Fibroblast of lung (primary cell): ENCODE results near the gene ZNF341. TPM values are rescaled to one million over a fixed set of nuclear protein-coding genes. Genes with fewer than 3 reads are reported as not detected.

ENCODE experiments used
- DNase-seq, 2 donors: peaks; one replicate each; pipeline versions ENCODE4 v3.0.0 to v3.0.0-alpha.2; 2010; ENCODE audit warnings: low read depth in 2 of 2
- H2AFZ ChIP-seq: 2 replicates; pipeline ENCODE4 v1.5.1; 2012; ENCODE audit warnings: low read length, control low read depth, inconsistent platforms
- H3K27ac ChIP-seq: 2 replicates; pipeline ENCODE4 v1.5.1; 2011; ENCODE audit warnings: low read length, control low read depth; ENCODE audit not compliant: insufficient read depth
- H3K27me3 ChIP-seq: 2 replicates; pipeline ENCODE4 v1.5.1; 2011; ENCODE audit warnings: mild to moderate bottlenecking, low read length; ENCODE audit not compliant: control insufficient read depth, insufficient read depth
- H3K36me3 ChIP-seq: 2 replicates; pipeline ENCODE4 v1.5.1; 2011; ENCODE audit warnings: low read length; ENCODE audit not compliant: control insufficient read depth, insufficient read depth
- H3K4me1 ChIP-seq: 2 replicates; pipeline ENCODE4 v1.5.1; 2011; ENCODE audit warnings: low read length; ENCODE audit not compliant: control insufficient read depth, insufficient read depth; ENCODE audit errors: extremely low read depth
- H3K4me2 ChIP-seq: 2 replicates; pipeline ENCODE4 v1.5.1; 2011; ENCODE audit warnings: low read length, control low read depth; ENCODE audit not compliant: insufficient read depth; ENCODE audit errors: extremely low read depth
- H3K4me3 ChIP-seq, 4 experiments: fragments of 200-600 bp in 1 of 4; sonication (generic) in 1 of 4; replicated peaks in 1 of 4; 2 replicates each; pipeline ENCODE4 v1.5.1; 2011 to 2016; ENCODE audit warnings: low read length in 4 of 4, low read depth in 3 of 4, mild to moderate bottlenecking in 3 of 4, control low read depth in 2 of 4, inconsistent platforms in 1 of 4, mixed read lengths in 1 of 4; ENCODE audit not compliant: insufficient read depth in 1 of 4; ENCODE audit errors: control extremely low read depth in 1 of 4
- H3K79me2 ChIP-seq: 2 replicates; pipeline ENCODE4 v1.5.1; 2012; ENCODE audit warnings: mild to moderate bottlenecking, low read length, inconsistent platforms; ENCODE audit not compliant: control insufficient read depth, insufficient read depth
- H3K9ac ChIP-seq: 2 replicates; pipeline ENCODE4 v1.5.1; 2011; ENCODE audit warnings: mild to moderate bottlenecking, low read length, control low read depth; ENCODE audit not compliant: insufficient read depth
- H3K9me3 ChIP-seq: 2 replicates; pipeline ENCODE4 v1.5.1; 2012; ENCODE audit warnings: low read depth, low read length; ENCODE audit not compliant: control insufficient read depth, insufficient read depth
- H4K20me1 ChIP-seq: 2 replicates; pipeline ENCODE4 v1.5.1; 2011; ENCODE audit warnings: low read length; ENCODE audit not compliant: control insufficient read depth, insufficient read depth; ENCODE audit errors: extremely low read depth
- EZH2 ChIP-seq: IDR thresholded peaks from 2 replicates; pipeline ENCODE4 v1.5.1; 2012; ENCODE audit warnings: low read length, control low read depth, mild to moderate bottlenecking; ENCODE audit errors: missing control alignments
- polyA plus RNA-seq, 2 donors: library from polyadenylated mRNA; depleted of rRNA in 1 of 2; stranded (reverse) in 1 of 2; unstranded in 1 of 2; fragments of >200 nt; gene quantifications; 2 replicates each; pipeline ENCODE4 v1.2.1, GENCODE V29; 2011 to 2012; ENCODE audit warnings: missing spikeins in 1 of 2
- total RNA-seq: library from RNA; depleted of rRNA; stranded (reverse); fragments of >200 nt; gene quantifications from 2 replicates; pipeline ENCODE4 v1.2.1, GENCODE V29; 2014
- TF ChIP-seq, protein P1 (sequence below), 2 donors: IDR thresholded peaks in 1 of 2; conservative IDR thresholded peaks in 1 of 2; 1 replicate in 1 of 2; 2 replicates in 1 of 2; pipeline ENCODE4 v1.5.1; 2011 to 2012; ENCODE audit warnings: low read length in 2 of 2, control low read depth in 1 of 2, inconsistent platforms in 1 of 2, low read depth in 1 of 2, mild to moderate bottlenecking in 1 of 2

ZNF341 gene
- total and polyA plus RNA-seq, 2 donors (not counting 1 experiment from before 2014, with no cell fraction given), result 0.99 to 1.1 TPM

DNA sequence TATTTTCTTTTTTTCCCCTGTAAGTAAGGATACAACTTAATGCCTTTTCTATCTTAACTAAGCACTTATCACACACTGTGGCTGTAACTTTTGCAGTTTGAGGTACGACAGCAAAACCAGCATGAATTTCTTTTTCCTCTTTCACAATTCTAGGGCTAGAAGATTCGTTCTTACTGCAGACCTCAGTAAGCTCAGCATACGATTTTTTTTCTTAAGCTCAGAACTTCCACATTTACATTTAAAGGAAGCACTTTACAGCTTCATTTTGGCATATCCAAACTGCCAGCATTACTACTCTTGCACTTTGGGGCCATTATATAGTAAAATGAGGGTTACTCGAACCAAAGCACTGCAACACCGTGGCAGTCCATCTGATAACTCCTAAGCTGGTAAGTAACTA is 78.5 kb downstream of the ZNF341 start:
- Histone ChIP-seq H3K9me3 (no peaks in the 10 kb centered on the region), H3K36me3 (no peaks in the 10 kb centered on the region), H2AFZ (no peak overlapping the region), H3K4me1 (no peaks in the 10 kb centered on the region), H3K79me2 (peaks cover 37% of the 10 kb centered on the region), H3K4me3 (no peak overlapping the region), H4K20me1 (peaks cover 2% of the 10 kb centered on the region), H3K9ac (no peak overlapping the region), H3K4me2 (no peak overlapping the region), H3K27me3 (no peaks in the 10 kb centered on the region), H3K27ac (no peak overlapping the region)
- TF ChIP-seq EZH2, result no peak
- TF ChIP-seq, protein P1, sequence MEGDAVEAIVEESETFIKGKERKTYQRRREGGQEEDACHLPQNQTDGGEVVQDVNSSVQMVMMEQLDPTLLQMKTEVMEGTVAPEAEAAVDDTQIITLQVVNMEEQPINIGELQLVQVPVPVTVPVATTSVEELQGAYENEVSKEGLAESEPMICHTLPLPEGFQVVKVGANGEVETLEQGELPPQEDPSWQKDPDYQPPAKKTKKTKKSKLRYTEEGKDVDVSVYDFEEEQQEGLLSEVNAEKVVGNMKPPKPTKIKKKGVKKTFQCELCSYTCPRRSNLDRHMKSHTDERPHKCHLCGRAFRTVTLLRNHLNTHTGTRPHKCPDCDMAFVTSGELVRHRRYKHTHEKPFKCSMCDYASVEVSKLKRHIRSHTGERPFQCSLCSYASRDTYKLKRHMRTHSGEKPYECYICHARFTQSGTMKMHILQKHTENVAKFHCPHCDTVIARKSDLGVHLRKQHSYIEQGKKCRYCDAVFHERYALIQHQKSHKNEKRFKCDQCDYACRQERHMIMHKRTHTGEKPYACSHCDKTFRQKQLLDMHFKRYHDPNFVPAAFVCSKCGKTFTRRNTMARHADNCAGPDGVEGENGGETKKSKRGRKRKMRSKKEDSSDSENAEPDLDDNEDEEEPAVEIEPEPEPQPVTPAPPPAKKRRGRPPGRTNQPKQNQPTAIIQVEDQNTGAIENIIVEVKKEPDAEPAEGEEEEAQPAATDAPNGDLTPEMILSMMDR (conservative IDR thresholded peaks at IDR 0.05 in 1 of 2, IDR thresholded peaks at IDR 0.05 in 1 of 2; ENCODE audit: low read depth in 1 of 2, low read length in 2 of 2), result no peak
- no peak for DNase-seq

DNA sequence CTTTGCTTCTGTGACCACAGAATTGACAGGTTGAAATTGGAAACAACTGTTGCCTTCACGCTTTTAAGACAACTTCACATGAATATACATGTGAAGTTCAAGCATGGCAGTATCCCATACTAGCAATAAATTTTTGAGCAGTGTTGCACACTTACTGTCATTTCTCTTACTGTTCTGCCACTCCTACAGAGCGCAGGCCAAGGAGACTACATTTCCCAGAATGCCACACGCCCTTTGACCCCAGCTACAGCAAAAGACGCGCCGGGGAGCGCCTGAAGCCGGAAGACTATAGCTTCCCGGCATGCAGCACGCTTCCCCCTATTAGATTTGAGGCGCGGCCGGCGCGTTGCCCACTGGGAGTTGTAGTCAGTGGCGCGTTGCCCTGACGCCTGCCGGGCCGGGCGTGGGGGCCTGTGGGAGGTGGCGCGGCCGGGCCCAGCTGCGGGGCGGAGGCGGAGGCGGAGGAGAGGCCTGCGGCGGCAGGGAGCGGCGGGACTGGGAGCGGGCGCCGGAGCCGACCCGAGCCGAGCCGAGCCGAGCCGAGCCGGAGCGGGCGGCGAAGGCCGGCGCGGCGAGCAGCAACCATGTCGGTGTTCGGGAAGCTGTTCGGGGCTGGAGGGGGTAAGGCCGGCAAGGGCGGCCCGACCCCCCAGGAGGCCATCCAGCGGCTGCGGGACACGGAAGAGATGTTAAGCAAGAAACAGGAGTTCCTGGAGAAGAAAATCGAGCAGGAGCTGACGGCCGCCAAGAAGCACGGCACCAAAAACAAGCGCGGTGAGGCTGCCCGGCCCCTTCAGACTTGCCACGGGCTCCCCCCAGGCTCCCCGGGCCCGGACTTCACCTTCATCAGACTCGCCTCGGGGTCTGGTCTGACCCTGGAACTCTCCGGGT is 79.3 kb downstream of the ZNF341 start, which contains the start of gene CHMP4B:
Gene CHMP4B (plus strand): TSS at position 464 of the 891 bp plus-strand sequence. CDS start 121 bp downstream, at position 585.
- Histone ChIP-seq H3K4me3 (peak within 1 kb of the TSS; percentile 82 to 99 (median 96)), H3K4me1 (no peaks in the 10 kb centered on the region), H3K4me2 (peak within 1 kb of the TSS; percentile 100), H3K27me3 (no peaks in the 10 kb centered on the region), H4K20me1 (peaks cover 2% of the 10 kb centered on the region), H2AFZ (peak within 1 kb of the TSS; percentile 19), H3K27ac (peak within 1 kb of the TSS; percentile 98), H3K36me3 (no peaks in the 10 kb centered on the region), H3K9me3 (no peaks in the 10 kb centered on the region), H3K79me2 (peaks cover 45% of the 10 kb centered on the region), H3K9ac (peak within 1 kb of the TSS; percentile 93)
- DNase-seq, result peak; percentile 98
- TF ChIP-seq, protein P1 (conservative IDR thresholded peaks at IDR 0.05 in 1 of 2, IDR thresholded peaks at IDR 0.05 in 1 of 2; ENCODE audit: low read depth in 1 of 2, low read length in 2 of 2), result no peak
- no peak for TF ChIP-seq EZH2

DNA sequence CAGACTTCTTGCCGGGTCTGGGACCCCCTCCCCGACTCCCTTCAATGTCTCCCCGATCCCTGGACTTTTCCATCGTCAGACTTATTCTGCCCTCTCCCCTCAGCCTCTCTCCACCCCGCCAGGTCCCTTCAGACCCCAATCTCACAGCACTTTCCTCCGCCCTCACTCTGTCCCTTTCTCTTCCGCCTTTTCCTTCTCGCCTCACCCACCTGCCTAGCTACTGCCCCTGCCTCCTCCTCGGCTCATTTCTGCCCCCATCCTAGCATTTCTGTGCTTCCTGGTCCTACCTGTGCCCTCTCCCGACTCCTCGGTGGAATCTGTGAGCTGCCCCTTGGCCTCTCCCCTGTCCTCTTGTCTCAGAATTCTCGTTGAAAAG is 80.0 kb downstream of the ZNF341 start:
- H3K79me2 ChIP-seq, result peaks cover 48% of the 10 kb centered on the region
- no peak for DNase-seq
- no peaks in the 10 kb centered on the region for H3K36me3 ChIP-seq
- peak overlapping the region; percentile 82 to 99 (median 96) for H3K4me3 ChIP-seq
- H3K4me2 ChIP-seq, result peak overlapping the region; percentile 100
- peaks cover 2% of the 10 kb centered on the region for H4K20me1 ChIP-seq
- no peak for TF ChIP-seq EZH2
- TF ChIP-seq, protein P1 (conservative IDR thresholded peaks at IDR 0.05 in 1 of 2, IDR thresholded peaks at IDR 0.05 in 1 of 2; ENCODE audit: low read depth in 1 of 2, low read length in 2 of 2), result no peak
- no peaks in the 10 kb centered on the region for H3K9me3 ChIP-seq
- peak overlapping the region; percentile 93 for H3K9ac ChIP-seq
- H3K27me3 ChIP-seq, result no peaks in the 10 kb centered on the region
- peak overlapping the region; percentile 98 for H3K27ac ChIP-seq
- no peak overlapping the region for H2AFZ ChIP-seq
- H3K4me1 ChIP-seq, result no peaks in the 10 kb centered on the region
